ENCODE measurements around the gene PCDHGA1.
A peak's percentile ranks its signal among the peaks of the same experiment; 100 is the strongest.

Gene PCDHGA1

GRCh38 chr5:141419074-141419880, 89.0 kb downstream of the PCDHGA1 start:
- TF ChIP-seq CTCF (conservative IDR thresholded peaks at IDR 0.05; ENCODE audit: low read depth, low read length): no peak
- no peak overlapping the region for H3K4me3 ChIP-seq (ENCODE audit: low read depth, low read length)
- DNase-seq (ENCODE audit: low read depth): no peak

GRCh38 chr5:141420855-141421488, 90.7 kb downstream of the PCDHGA1 start, which contains the start of gene PCDHGA11:
Gene PCDHGA11 (plus strand): TSS chr5:141421051. CDS start chr5:141421228, 177 bp downstream.
- DNase-seq (ENCODE audit: low read depth): peak; percentile 69
- peak within 1 kb of the TSS; percentile 55 for H3K4me3 ChIP-seq (ENCODE audit: low read depth, low read length)
- TF ChIP-seq CTCF (conservative IDR thresholded peaks at IDR 0.05; ENCODE audit: low read depth, low read length): peak; percentile 71

GRCh38 chr5:141421489-141421855, 91.2 kb downstream of the PCDHGA1 start:
- no peak for DNase-seq (ENCODE audit: low read depth)
- H3K4me3 ChIP-seq (ENCODE audit: low read depth, low read length): peak overlapping the region; percentile 55
- TF ChIP-seq CTCF (conservative IDR thresholded peaks at IDR 0.05; ENCODE audit: low read depth, low read length): no peak

- DNase-seq (ENCODE audit: low read depth): no peak
- no peak for TF ChIP-seq CTCF (conservative IDR thresholded peaks at IDR 0.05; ENCODE audit: low read depth, low read length)
- no peak overlapping the region for H3K4me3 ChIP-seq (ENCODE audit: low read depth, low read length)
Measured at GRCh38 chr5:141422742-141423291, 92.5 kb downstream of the PCDHGA1 start.

- no peak for TF ChIP-seq CTCF (conservative IDR thresholded peaks at IDR 0.05; ENCODE audit: low read depth, low read length)
- no peak for DNase-seq (ENCODE audit: low read depth)
- H3K4me3 ChIP-seq (ENCODE audit: low read depth, low read length): no peak overlapping the region
Measured at GRCh38 chr5:141427783-141428426, 97.6 kb downstream of the PCDHGA1 start.

- peak; percentile 85 for DNase-seq (ENCODE audit: low read depth)
- TF ChIP-seq CTCF (conservative IDR thresholded peaks at IDR 0.05; ENCODE audit: low read depth, low read length): peak; percentile 66
- H3K4me3 ChIP-seq (ENCODE audit: low read depth, low read length): peak within 1 kb of the TSS; percentile 43
Measured at GRCh38 chr5:141430332-141431113, 100.2 kb downstream of the PCDHGA1 start, which contains the start of gene PCDHGA12. Gene PCDHGA12 (plus strand): TSS chr5:141430507. CDS start chr5:141430760, 253 bp downstream.
